Right lobe of liver (tissue), 6 donors: ENCODE results near the gene TAF3. TPM values are rescaled to one million over a fixed set of nuclear protein-coding genes. Genes with fewer than 3 reads are reported as not detected.
A peak's percentile ranks its signal among the peaks of the same experiment; 100 is the strongest.

Experiments used
- ATAC-seq, 4 donors: fragments of 200-7000 bp; cut with Tn5 transposase; one replicate each; pipeline ENCODE4 v1.9.1; 2020; ENCODE audit warnings: mild to moderate bottlenecking in 4 of 4, moderate library complexity in 4 of 4
- DNase-seq, 3 donors: peaks; one replicate each; pipeline ENCODE4 v3.0.0-alpha.2; 2020
- H3K27ac ChIP-seq, 3 donors: fragments of 200-600 bp; one replicate each; pipeline ENCODE4 v1.8.0; 2022
- H3K27me3 ChIP-seq, 2 donors: fragments of 200-600 bp; one replicate each; pipeline ENCODE4 v1.8.0; 2022
- H3K36me3 ChIP-seq, 4 donors: fragments of 200-600 bp; sonication (generic) in 1 of 4; one replicate each; pipeline versions ENCODE4 v1.5.1 to v1.8.0; 2017 to 2022; ENCODE audit warnings: control low read depth in 1 of 4
- H3K4me1 ChIP-seq, 4 donors: fragments of 200-600 bp; sonication (generic) in 1 of 4; one replicate each; pipeline versions ENCODE4 v1.5.1 to v1.8.0; 2017 to 2022; ENCODE audit warnings: control low read depth in 1 of 4
- H3K4me3 ChIP-seq, 3 donors: fragments of 200-600 bp; one replicate each; pipeline ENCODE4 v1.8.0; 2022
- H3K9me3 ChIP-seq, 4 donors: fragments of 200-600 bp; sonication (generic) in 1 of 4; one replicate each; pipeline versions ENCODE4 v1.5.1 to v1.8.0; 2017 to 2022; ENCODE audit warnings: control low read depth in 1 of 4
- CTCF ChIP-seq, 4 donors: fragments of 200-600 bp in 3 of 4; fragments of 450-650 bp in 1 of 4; IDR thresholded peaks; one replicate each; pipeline versions ENCODE4 v1.5.1 to v1.8.0; 2016 to 2022; ENCODE audit warnings: antibody characterized with exemption in 4 of 4, mild to moderate bottlenecking in 2 of 4
- POLR2A ChIP-seq: fragments of 450-650 bp; IDR thresholded peaks from one replicate; pipeline ENCODE4 v1.6.1; 2017; ENCODE audit warnings: antibody characterized with exemption, mild to moderate bottlenecking
- WGBS: methylation state at CpG from one replicate; pipeline ENCODE4 v1.1.6; 2018; ENCODE audit warnings: low coverage, low lambda C conversion rate; ENCODE audit not compliant: insufficient coverage; ENCODE audit errors: missing lambda C conversion rate; 5-methylcytosine and 5-hydroxymethylcytosine counted together
- intact Hi-C, 2 donors: fragments of 100-400 bp; cut with DNase I; formaldehyde crosslinking; loops; one replicate each; pipeline versions ENCODE4 v1.11.2 to v1.14.1; 2022
- total RNA-seq, 6 experiments: library from RNA; depleted of rRNA in 2 of 6; stranded (reverse); fragments of >200 nt in 2 of 6; fragmentation: NEBNext Ultra II Directional in 3 of 6; extraction: Animal tissue kit (Norgen Biotek cat#: 25700) in 3 of 6; gene quantifications; one replicate each; pipeline versions ENCODE4 v1.1.0 to v1.2.4, GENCODE V29; 2016 to 2023
- donor health status: DM: no; HTN: yes; CAD: no.
- donor health status: DM: no; HTN: no; CAD: no.
- donor health status: DM: no; HTN: no; CAD: no.
- donor health status: DM: no; HTN: yes; CAD: no.
- donor health status: DM: no; HTN: yes; CAD: no.

Gene TAF3
- total RNA-seq, 6 experiments from 2014 or later, result 1.9 to 3.5 (median 3.0) TPM

- no peak overlapping the region for H3K4me3 ChIP-seq
- H3K27me3 ChIP-seq, result no peaks in the 10 kb centered on the region
- WGBS, result 34% methylated on average over 3 of the region's 3 CpGs
- peaks cover 0 to 20% (median 8%) of the 10 kb centered on the region in 4 donors for H3K4me1 ChIP-seq
- H3K27ac ChIP-seq, result no peak overlapping the region
- peak; percentile 80 to 91 (median 90) for ATAC-seq
- TF ChIP-seq POLR2A (no peak), CTCF (IDR thresholded peaks at IDR 0.05) (no peak)
- H3K36me3 ChIP-seq, result no peaks in the 10 kb centered on the region
- H3K9me3 ChIP-seq, result no peaks in the 10 kb centered on the region
- DNase-seq, result no peak
- intact Hi-C loops, result no loop called here
Measured at GRCh38 chr10:7853890-7854289, 35.6 kb downstream of the TAF3 start.

- H3K27me3 ChIP-seq, result no peaks in the 10 kb centered on the region
- no peaks in the 10 kb centered on the region for H3K9me3 ChIP-seq
- H3K27ac ChIP-seq, result no peak overlapping the region
- 86% methylated on average over 1 of the region's 4 CpGs for WGBS
- no peak for ATAC-seq
- DNase-seq, result no peak
- TF ChIP-seq CTCF (IDR thresholded peaks at IDR 0.05) (no peak), POLR2A (no peak)
- peaks cover 0 to 20% (median 8%) of the 10 kb centered on the region in 4 donors for H3K4me1 ChIP-seq
- no peaks in the 10 kb centered on the region for H3K36me3 ChIP-seq
- intact Hi-C loops, result no loop called here
- H3K4me3 ChIP-seq, result no peak overlapping the region
Measured at GRCh38 chr10:7855205-7855604, 36.9 kb downstream of the TAF3 start.

- Histone ChIP-seq H3K9me3 (peaks cover 0 to 7% (median 3%) of the 10 kb centered on the region in 4 donors), H3K4me1 (peaks cover 0 to 20% (median 8%) of the 10 kb centered on the region in 4 donors), H3K36me3 (no peaks in the 10 kb centered on the region), H3K27ac (no peak overlapping the region), H3K4me3 (no peak overlapping the region), H3K27me3 (no peaks in the 10 kb centered on the region)
- no peak for TF ChIP-seq CTCF (IDR thresholded peaks at IDR 0.05)
- no peak for TF ChIP-seq POLR2A
- 16% methylated on average over 4 of the region's 4 CpGs for WGBS
- ATAC-seq (peak in 1 of 4 donors; percentile 34), DNase-seq (no peak)
- intact Hi-C loops, result no loop called here
Measured at GRCh38 chr10:7856678-7857077, 38.4 kb downstream of the TAF3 start.

GRCh38 chr10:7857262-7857661 lies 39.0 kb downstream of the TAF3 start:
- DNase-seq, result no peak
- peaks cover 0 to 12% (median 4%) of the 10 kb centered on the region in 4 donors for H3K9me3 ChIP-seq
- intact Hi-C loops, result no loop called here
- peaks cover 0 to 20% (median 8%) of the 10 kb centered on the region in 4 donors for H3K4me1 ChIP-seq
- no peak overlapping the region for H3K4me3 ChIP-seq
- no peak for TF ChIP-seq POLR2A
- no peak for TF ChIP-seq CTCF (IDR thresholded peaks at IDR 0.05)
- no peaks in the 10 kb centered on the region for H3K27me3 ChIP-seq
- H3K36me3 ChIP-seq, result no peaks in the 10 kb centered on the region
- peak in 1 of 4 donors; percentile 31 for ATAC-seq
- 27% methylated on average over 4 of the region's 4 CpGs for WGBS
- no peak overlapping the region for H3K27ac ChIP-seq
